ENCODE data around the gene ATP2B2. TPM values are rescaled to one million over a fixed set of nuclear protein-coding genes. Genes with fewer than 3 reads are reported as not detected.

ATP2B2 gene
- total and polyA plus RNA-seq, 10 of the 15 experiments (the other 5 are each of a cell fraction or from before 2014, with no cell fraction given) = 0.04 TPM; not detected in 9

- Histone ChIP-seq H3K9ac (ENCODE audit: control insufficient read depth, insufficient read depth, low read length) (no peak overlapping the region), H3K27me3 (replicated peaks in 1 of 2; ENCODE audit: control insufficient read depth in 2 of 2, insufficient read depth in 2 of 2, low read length in 1 of 2) (no peaks in the 10 kb centered on the region; a peak in 1 of 4 replicates), H3K27ac (ENCODE audit: control insufficient read depth, insufficient read depth) (no peak overlapping the region), H2AFZ (ENCODE audit: control insufficient read depth, low read depth, low read length) (no peak overlapping the region), H3K4me2 (ENCODE audit: control insufficient read depth, insufficient read depth) (no peak overlapping the region), H4K20me1 (ENCODE audit: control insufficient read depth, insufficient read depth) (no peaks in the 10 kb centered on the region; the same call in 1 of the 2 replicates), H3K4me3 (no peak overlapping the region), H3K36me3 (ENCODE audit: control insufficient read depth in 2 of 2, insufficient read depth in 2 of 2, low read length in 1 of 2) (no peaks in the 10 kb centered on the region), H3K79me2 (ENCODE audit: control insufficient read depth, insufficient read depth, low read length) (no peaks in the 10 kb centered on the region), H3K9me3 (replicated peaks; ENCODE audit: control insufficient read depth, insufficient read depth, low read length) (no peaks in the 10 kb centered on the region), H3K4me1 (ENCODE audit: control insufficient read depth, insufficient read depth, low read length) (no peaks in the 10 kb centered on the region)
- POLR2A ChIA-PET = no interaction called here
- RAD21 ChIA-PET (ENCODE audit: unreplicated experiment) = no interaction called here
- intact Hi-C loops (cut with micrococcal nuclease; ENCODE audit: unreplicated experiment) = no loop called here
- in situ Hi-C loops (cut with MboI) = no loop called here
- WGBS (ENCODE audit: insufficient coverage, insufficient replicate concordance, low lambda C conversion rate, missing lambda C conversion rate) = 50% methylated on average over 15 of the region's 15 CpGs
- no peak for DNase-seq (ENCODE audit: low read depth, low spot score)
- CTCF ChIA-PET = no interaction called here
- TF ChIP-seq ZBTB11 (CRISPR knock-in tag; IDR thresholded peaks at IDR 0.05) (no peak), IKZF1 (conservative IDR thresholded peaks at IDR 0.05) (no peak), CHD4 (IDR thresholded peaks at IDR 0.05) (no peak), ASH2L (IDR thresholded peaks at IDR 0.05; ENCODE audit: borderline replicate concordance, low read depth) (no peak), GATAD2B (conservative IDR thresholded peaks at IDR 0.05; ENCODE audit: low read depth) (no peak), ZSCAN29 (IDR thresholded peaks at IDR 0.05) (no peak)
- TF ChIP-seq, protein P1, sequence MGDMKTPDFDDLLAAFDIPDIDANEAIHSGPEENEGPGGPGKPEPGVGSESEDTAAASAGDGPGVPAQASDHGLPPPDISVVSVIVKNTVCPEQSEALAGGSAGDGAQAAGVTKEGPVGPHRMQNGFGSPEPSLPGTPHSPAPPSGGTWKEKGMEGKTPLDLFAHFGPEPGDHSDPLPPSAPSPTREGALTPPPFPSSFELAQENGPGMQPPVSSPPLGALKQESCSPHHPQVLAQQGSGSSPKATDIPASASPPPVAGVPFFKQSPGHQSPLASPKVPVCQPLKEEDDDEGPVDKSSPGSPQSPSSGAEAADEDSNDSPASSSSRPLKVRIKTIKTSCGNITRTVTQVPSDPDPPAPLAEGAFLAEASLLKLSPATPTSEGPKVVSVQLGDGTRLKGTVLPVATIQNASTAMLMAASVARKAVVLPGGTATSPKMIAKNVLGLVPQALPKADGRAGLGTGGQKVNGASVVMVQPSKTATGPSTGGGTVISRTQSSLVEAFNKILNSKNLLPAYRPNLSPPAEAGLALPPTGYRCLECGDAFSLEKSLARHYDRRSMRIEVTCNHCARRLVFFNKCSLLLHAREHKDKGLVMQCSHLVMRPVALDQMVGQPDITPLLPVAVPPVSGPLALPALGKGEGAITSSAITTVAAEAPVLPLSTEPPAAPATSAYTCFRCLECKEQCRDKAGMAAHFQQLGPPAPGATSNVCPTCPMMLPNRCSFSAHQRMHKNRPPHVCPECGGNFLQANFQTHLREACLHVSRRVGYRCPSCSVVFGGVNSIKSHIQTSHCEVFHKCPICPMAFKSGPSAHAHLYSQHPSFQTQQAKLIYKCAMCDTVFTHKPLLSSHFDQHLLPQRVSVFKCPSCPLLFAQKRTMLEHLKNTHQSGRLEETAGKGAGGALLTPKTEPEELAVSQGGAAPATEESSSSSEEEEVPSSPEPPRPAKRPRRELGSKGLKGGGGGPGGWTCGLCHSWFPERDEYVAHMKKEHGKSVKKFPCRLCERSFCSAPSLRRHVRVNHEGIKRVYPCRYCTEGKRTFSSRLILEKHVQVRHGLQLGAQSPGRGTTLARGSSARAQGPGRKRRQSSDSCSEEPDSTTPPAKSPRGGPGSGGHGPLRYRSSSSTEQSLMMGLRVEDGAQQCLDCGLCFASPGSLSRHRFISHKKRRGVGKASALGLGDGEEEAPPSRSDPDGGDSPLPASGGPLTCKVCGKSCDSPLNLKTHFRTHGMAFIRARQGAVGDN (IDR thresholded peaks at IDR 0.05) = no peak
- FAIRE-seq = no peak
- SMC1A ChIA-PET (ENCODE audit: uncharacterized antibody, unreplicated experiment) = no interaction called here
- no TSS peak for BruUV-seq (replicated peaks)
- ATAC-seq = no peak
These were observed 126.2 kb downstream of the ATP2B2 start for GRCh38 chr3:10379161-10379560.
